H9 (cell line): ENCODE results near the gene EXOSC10. TPM values are rescaled to one million over a fixed set of nuclear protein-coding genes. Genes with fewer than 3 reads are reported as not detected.

Experiments
- DNase-seq: peaks from one replicate; pipeline ENCODE4 v3.0.0-alpha.2; 2017
- H2AFZ ChIP-seq: one replicate; pipeline ENCODE4 v1.6.1; 2013; ENCODE audit warnings: mild to moderate bottlenecking, low read length, control low read depth, moderate library complexity
- H2AK5ac ChIP-seq: 2 replicates; pipeline ENCODE4 v1.6.1; 2013; ENCODE audit warnings: low read length, control low read depth, mixed read lengths; ENCODE audit not compliant: insufficient read length
- H2BK120ac ChIP-seq: one replicate; pipeline ENCODE4 v1.6.1; 2013; ENCODE audit warnings: low read depth, mild to moderate bottlenecking, low read length, control low read depth, inconsistent platforms; ENCODE audit not compliant: poor library complexity, severe bottlenecking
- H2BK12ac ChIP-seq: 2 replicates; pipeline ENCODE4 v1.6.1; 2013; ENCODE audit warnings: low read length, control low read depth, mixed read lengths, low read depth; ENCODE audit not compliant: insufficient read length
- H2BK15ac ChIP-seq: 2 replicates; pipeline ENCODE4 v1.6.1; 2013; ENCODE audit warnings: low read depth, low read length, control low read depth
- H2BK20ac ChIP-seq: one replicate; pipeline ENCODE4 v1.6.1; 2013; ENCODE audit warnings: low read depth, mild to moderate bottlenecking, low read length, control low read depth, inconsistent platforms; ENCODE audit not compliant: poor library complexity, severe bottlenecking
- H2BK5ac ChIP-seq: 2 replicates; pipeline ENCODE4 v1.6.1; 2013; ENCODE audit warnings: low read length, control low read depth, mixed read lengths; ENCODE audit not compliant: insufficient read length
- H3K14ac ChIP-seq: 2 replicates; pipeline ENCODE4 v1.6.1; 2013; ENCODE audit warnings: low read length, control low read depth; ENCODE audit not compliant: insufficient read depth
- H3K18ac ChIP-seq: 2 replicates; pipeline ENCODE4 v1.6.1; 2013; ENCODE audit warnings: low read depth, mild to moderate bottlenecking, mixed read lengths, low read length, control low read depth; ENCODE audit not compliant: insufficient read length
- H3K23ac ChIP-seq: 2 replicates; pipeline ENCODE4 v1.6.1; 2013; ENCODE audit warnings: low read length, control low read depth, mixed read lengths, low read depth; ENCODE audit not compliant: insufficient read length
- H3K23me2 ChIP-seq: 2 replicates; pipeline ENCODE4 v1.6.1; 2013; ENCODE audit warnings: low read depth, mild to moderate bottlenecking, mixed read lengths, low read length, control low read depth; ENCODE audit not compliant: insufficient read length, poor library complexity, severe bottlenecking
- H3K27ac ChIP-seq: 2 replicates; pipeline ENCODE4 v1.5.1; 2013; ENCODE audit warnings: low read length, control low read depth, mixed read lengths, low read depth; ENCODE audit not compliant: insufficient read length
- H3K27me3 ChIP-seq: 2 replicates; pipeline ENCODE4 v1.6.1; 2013; ENCODE audit warnings: low read length, control low read depth, inconsistent platforms; ENCODE audit not compliant: insufficient read depth
- H3K4ac ChIP-seq: 2 replicates; pipeline ENCODE4 v1.6.1; 2013; ENCODE audit warnings: low read depth, mild to moderate bottlenecking, control low read depth, inconsistent platforms, low read length, moderate library complexity
- H3K4me1 ChIP-seq: 2 replicates; pipeline ENCODE4 v1.6.1; 2013; ENCODE audit warnings: low read length, control low read depth, inconsistent platforms; ENCODE audit not compliant: insufficient read depth
- H3K4me2 ChIP-seq: 2 replicates; pipeline ENCODE4 v1.6.1; 2013; ENCODE audit warnings: low read length, control low read depth, mixed read lengths; ENCODE audit not compliant: insufficient read length, insufficient read depth
- H3K56ac ChIP-seq: 2 replicates; pipeline ENCODE4 v1.6.1; 2013; ENCODE audit warnings: low read depth, mild to moderate bottlenecking, mixed read lengths, low read length, control low read depth; ENCODE audit not compliant: insufficient read length
- H3K79me1 ChIP-seq: 2 replicates; pipeline ENCODE4 v1.6.1; 2013; ENCODE audit warnings: low read depth, mild to moderate bottlenecking, moderate library complexity, low read length, control low read depth, inconsistent platforms; ENCODE audit not compliant: insufficient read depth, poor library complexity, severe bottlenecking
- H3K79me2 ChIP-seq: 2 replicates; pipeline ENCODE4 v1.6.1; 2013; ENCODE audit warnings: low read length, control low read depth, inconsistent platforms; ENCODE audit not compliant: insufficient read depth
- H3K9ac ChIP-seq: 2 replicates; pipeline ENCODE4 v1.6.1; 2013; ENCODE audit warnings: low read length, control low read depth, mixed read lengths; ENCODE audit not compliant: insufficient read length; ENCODE audit errors: extremely low read depth
- H3K9me3 ChIP-seq: one replicate; pipeline ENCODE4 v1.6.1; 2013; ENCODE audit warnings: low read depth, low read length, inconsistent platforms; ENCODE audit not compliant: control insufficient read depth
- H3T11ph ChIP-seq: one replicate; pipeline ENCODE4 v1.6.1; 2013; ENCODE audit warnings: mild to moderate bottlenecking, low read length, control low read depth, inconsistent platforms
- H4K20me1 ChIP-seq: one replicate; pipeline ENCODE4 v1.6.1; 2013; ENCODE audit not compliant: control insufficient read depth, insufficient read length, insufficient read depth
- H4K5ac ChIP-seq: 2 replicates; pipeline ENCODE4 v1.6.1; 2013; ENCODE audit warnings: low read depth, mild to moderate bottlenecking, mixed read lengths, low read length, control low read depth; ENCODE audit not compliant: insufficient read length
- H4K8ac ChIP-seq: replicated peaks from 2 replicates; pipeline ENCODE4 v1.6.1; 2013; ENCODE audit warnings: low read length, control low read depth, mixed read lengths, low read depth; ENCODE audit not compliant: insufficient read length
- H4K91ac ChIP-seq: 2 replicates; pipeline ENCODE4 v1.6.1; 2013; ENCODE audit warnings: low read depth, mild to moderate bottlenecking, moderate library complexity, mixed read lengths, low read length, control low read depth; ENCODE audit not compliant: insufficient read length
- H3K27ac Mint-ChIP-seq, 3 experiments: 2 replicates in 2 of 3; 3 replicates in 1 of 3; pipeline ENCODE4 v1.8.0; 2020 to 2021; ENCODE audit warnings: mixed read lengths in 3 of 3, mild to moderate bottlenecking in 1 of 3, moderate library complexity in 1 of 3
- H3K27me3 Mint-ChIP-seq: 2 replicates; pipeline ENCODE4 v1.8.0; 2021; ENCODE audit warnings: low read depth, mild to moderate bottlenecking, moderate library complexity, mixed read lengths
- H3K36me3 Mint-ChIP-seq, 3 experiments: 2 replicates in 2 of 3; 3 replicates in 1 of 3; pipeline ENCODE4 v1.8.0; 2020 to 2021; ENCODE audit warnings: low read depth in 3 of 3, mixed read lengths in 3 of 3; ENCODE audit not compliant: insufficient read depth in 1 of 3
- H3K4me1 Mint-ChIP-seq, 2 experiments: 2 replicates each; pipeline ENCODE4 v1.8.0; 2020; ENCODE audit warnings: mixed read lengths in 2 of 2
- H3K4me3 Mint-ChIP-seq, 2 experiments: 2 replicates in 1 of 2; 3 replicates in 1 of 2; pipeline ENCODE4 v1.8.0; 2020 to 2021; ENCODE audit warnings: mild to moderate bottlenecking in 2 of 2, mixed read lengths in 2 of 2, moderate library complexity in 1 of 2
- H3K9me3 Mint-ChIP-seq, 2 experiments: 2 replicates in 1 of 2; 3 replicates in 1 of 2; pipeline ENCODE4 v1.8.0; 2020; ENCODE audit warnings: mild to moderate bottlenecking in 2 of 2, mixed read lengths in 2 of 2, moderate library complexity in 1 of 2
- WGBS: extraction: QIAGEN DNeasy Blood & Tissue Kit; methylation state at CpG from one replicate; pipeline ENCODE4 v1.1.7; 2013; ENCODE audit warnings: missing lambda C conversion rate, low lambda C conversion rate, mixed read lengths; ENCODE audit not compliant: insufficient read length; ENCODE audit errors: extremely low coverage; 5-methylcytosine and 5-hydroxymethylcytosine counted together
- total RNA-seq: library from RNA; stranded (reverse); gene quantifications from 2 replicates; pipeline ENCODE4 v1.2.1, GENCODE V29; 2021
- TF ChIP-seq, protein P1 (sequence below): fragments of 200-600 bp; sonication (generic); conservative IDR thresholded peaks from 3 replicates; pipeline ENCODE4 v1.8.0; 2021; ENCODE audit warnings: antibody characterized with exemption, mild to moderate bottlenecking

Gene EXOSC10
- total RNA-seq, 1 experiment from 2014 or later, result 83.4 TPM

GRCh38 chr1:11057477-11057876, 42.2 kb downstream of the EXOSC10 start:
- peaks cover 2% of the 10 kb centered on the region; the same call in 1 of the 2 replicates for H3K79me2 ChIP-seq
- no peak overlapping the region for H3K56ac ChIP-seq
- H3K4me1 ChIP-seq, result no peaks in the 10 kb centered on the region
- no peak overlapping the region for H4K5ac ChIP-seq
- H4K8ac ChIP-seq, result no peak overlapping the region
- H2BK5ac ChIP-seq, result no peak overlapping the region
- H2BK20ac ChIP-seq, result no peak overlapping the region
- Mint-ChIP-seq H3K27me3 (no peaks in the 10 kb centered on the region), H3K4me1 (peaks cover 17 to 25% of the 10 kb centered on the region in 2 experiments), H3K27ac (peak overlapping the region in 2 of 3 experiments; percentile 5 to 82; a peak in 2 of 7 replicates), H3K9me3 (no peaks in the 10 kb centered on the region), H3K36me3 (peaks cover 24 to 56% (median 30%) of the 10 kb centered on the region in 3 experiments), H3K4me3 (peak overlapping the region; percentile 51 to 88; a peak in 4 of 5 replicates)
- H2BK120ac ChIP-seq, result no peak overlapping the region
- no peak overlapping the region for H2BK15ac ChIP-seq
- no peaks in the 10 kb centered on the region for H4K20me1 ChIP-seq
- H3K79me1 ChIP-seq, result no peaks in the 10 kb centered on the region
- H3K9ac ChIP-seq, result no peak overlapping the region
- no peak overlapping the region for H2AK5ac ChIP-seq
- no peak overlapping the region for H4K91ac ChIP-seq
- no peak overlapping the region for H3K27ac ChIP-seq
- no peak overlapping the region for H3K4me2 ChIP-seq
- no peak overlapping the region for H3K23ac ChIP-seq
- no peak overlapping the region for H3T11ph ChIP-seq
- DNase-seq, result no peak
- no peaks in the 10 kb centered on the region; the same call in 1 of the 2 replicates for H3K27me3 ChIP-seq
- no peak overlapping the region for H2BK12ac ChIP-seq
- no peak overlapping the region for H3K14ac ChIP-seq
- H3K18ac ChIP-seq, result no peak overlapping the region
- no peaks in the 10 kb centered on the region for H3K9me3 ChIP-seq
- WGBS, result no CpG with 5 or more reads among the region's 8 CpGs
- H2AFZ ChIP-seq, result no peak overlapping the region
- no peak overlapping the region for H3K4ac ChIP-seq
- peaks cover 7% of the 10 kb centered on the region for H3K23me2 ChIP-seq
- TF ChIP-seq, protein P1, sequence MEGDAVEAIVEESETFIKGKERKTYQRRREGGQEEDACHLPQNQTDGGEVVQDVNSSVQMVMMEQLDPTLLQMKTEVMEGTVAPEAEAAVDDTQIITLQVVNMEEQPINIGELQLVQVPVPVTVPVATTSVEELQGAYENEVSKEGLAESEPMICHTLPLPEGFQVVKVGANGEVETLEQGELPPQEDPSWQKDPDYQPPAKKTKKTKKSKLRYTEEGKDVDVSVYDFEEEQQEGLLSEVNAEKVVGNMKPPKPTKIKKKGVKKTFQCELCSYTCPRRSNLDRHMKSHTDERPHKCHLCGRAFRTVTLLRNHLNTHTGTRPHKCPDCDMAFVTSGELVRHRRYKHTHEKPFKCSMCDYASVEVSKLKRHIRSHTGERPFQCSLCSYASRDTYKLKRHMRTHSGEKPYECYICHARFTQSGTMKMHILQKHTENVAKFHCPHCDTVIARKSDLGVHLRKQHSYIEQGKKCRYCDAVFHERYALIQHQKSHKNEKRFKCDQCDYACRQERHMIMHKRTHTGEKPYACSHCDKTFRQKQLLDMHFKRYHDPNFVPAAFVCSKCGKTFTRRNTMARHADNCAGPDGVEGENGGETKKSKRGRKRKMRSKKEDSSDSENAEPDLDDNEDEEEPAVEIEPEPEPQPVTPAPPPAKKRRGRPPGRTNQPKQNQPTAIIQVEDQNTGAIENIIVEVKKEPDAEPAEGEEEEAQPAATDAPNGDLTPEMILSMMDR, result 0 out of 3 replicates have a peak, but pooled peaks have one; percentile 10
